Measurements from ENCODE around the gene BABAM2. TPM values are rescaled to one million over a fixed set of nuclear protein-coding genes. Genes with fewer than 3 reads are reported as not detected.

Gene BABAM2
- total and polyA plus RNA-seq, 10 of the 15 experiments (the other 5 are each of a cell fraction or from before 2014, with no cell fraction given) = 30.7 to 59.9 (median 44.5) TPM

- TF ChIP-seq SIN3A (IDR thresholded peaks at IDR 0.05; ENCODE audit: low read depth, low read length) (no peak), ASH2L (IDR thresholded peaks at IDR 0.05; ENCODE audit: borderline replicate concordance, low read depth) (no peak), YY1 (IDR thresholded peaks at IDR 0.05; ENCODE audit: low read depth, low read length) (no peak), ATF2 (IDR thresholded peaks at IDR 0.05; ENCODE audit: low read length) (no peak), RUNX3 (IDR thresholded peaks at IDR 0.05; ENCODE audit: low read length) (no peak), JUND (IDR thresholded peaks at IDR 0.05; ENCODE audit: low read depth, low read length) (no peak), EZH2 (IDR thresholded peaks at IDR 0.05; ENCODE audit: borderline replicate concordance, control insufficient read depth, low read depth, low read length) (no peak), CBX3 (IDR thresholded peaks at IDR 0.05; ENCODE audit: borderline replicate concordance, low read depth) (no peak), RFX5 (IDR thresholded peaks at IDR 0.05; ENCODE audit: low read depth, low read length) (no peak), YBX1 (IDR thresholded peaks at IDR 0.05) (no peak), ZNF384 (IDR thresholded peaks at IDR 0.05; ENCODE audit: borderline replicate concordance, low read depth, low read length) (no peak), CHD4 (IDR thresholded peaks at IDR 0.05) (no peak), IKZF1 (conservative IDR thresholded peaks at IDR 0.05) (no peak), NR2C1 (IDR thresholded peaks at IDR 0.05) (no peak), GATAD2B (conservative IDR thresholded peaks at IDR 0.05; ENCODE audit: low read depth) (no peak), TCF3 (IDR thresholded peaks at IDR 0.05; ENCODE audit: borderline replicate concordance, insufficient read depth, low read depth, low read length) (no peak)
These were observed 465.8 kb downstream of the BABAM2 start (continued) for GRCh38 chr2:28356095-28356911.
